Neural cell (in vitro differentiated cells): Measurements from ENCODE around the gene GATM.

Experiments used
- EP300 ChIP-seq: fragments of 450-650 bp; conservative IDR thresholded peaks from 2 replicates; pipeline ENCODE4 v1.6.1; 2014; ENCODE audit warnings: antibody characterized with exemption, mild to moderate bottlenecking, moderate library complexity; ENCODE audit not compliant: poor library complexity, severe bottlenecking
- EZH2 ChIP-seq: fragments of 200-600, 300-800 bp; shearing (Covaris generic), sonication (generic); IDR thresholded peaks from 2 replicates; pipeline ENCODE4 v1.6.1; 2014; ENCODE audit warnings: antibody characterized with exemption, low read length, borderline replicate concordance, mild to moderate bottlenecking; ENCODE audit not compliant: insufficient read depth, poor library complexity, severe bottlenecking
- POLR2AphosphoS5 ChIP-seq: IDR thresholded peaks from 2 replicates; pipeline ENCODE4 v1.6.1; 2012
- RAD21 ChIP-seq: fragments of 450-650 bp; conservative IDR thresholded peaks from 2 replicates; pipeline ENCODE4 v1.6.1; 2014; ENCODE audit warnings: antibody characterized with exemption, mild to moderate bottlenecking, moderate library complexity
- SMC3 ChIP-seq: fragments of 450-650 bp; conservative IDR thresholded peaks from 2 replicates; pipeline ENCODE4 v1.6.1; 2014; ENCODE audit warnings: antibody characterized with exemption, mild to moderate bottlenecking, moderate library complexity; ENCODE audit not compliant: poor library complexity
- TF ChIP-seq, protein P1 (sequence below): fragments of 450-650 bp; IDR thresholded peaks from 2 replicates; pipeline ENCODE4 v1.5.1; 2014; ENCODE audit warnings: antibody characterized with exemption, mild to moderate bottlenecking, moderate library complexity; ENCODE audit not compliant: poor library complexity, severe bottlenecking
- TF ChIP-seq, protein P2 (sequence below): IDR thresholded peaks from 2 replicates; pipeline ENCODE4 v1.6.1; 2012; ENCODE audit warnings: borderline replicate concordance

DNA sequence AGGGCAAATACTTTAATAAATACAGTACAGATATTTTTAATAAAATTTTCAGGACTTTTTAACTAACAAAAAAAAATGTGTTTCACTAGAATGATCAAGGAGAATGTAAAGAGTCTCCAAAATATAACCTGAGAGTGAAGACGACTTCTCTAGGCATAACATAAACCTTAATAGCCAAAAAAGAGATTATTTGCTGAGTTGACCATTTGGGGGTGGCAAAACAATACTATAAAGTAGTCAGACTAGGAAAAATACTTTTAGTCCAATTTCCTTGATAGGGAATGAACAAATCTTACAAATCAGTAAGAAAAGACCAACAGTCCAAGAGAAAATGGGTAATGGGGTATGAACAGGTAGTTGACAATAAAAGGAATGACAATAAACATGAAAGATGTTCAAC is 29.4 kb upstream of the GATM start:
- TF ChIP-seq, protein P1, sequence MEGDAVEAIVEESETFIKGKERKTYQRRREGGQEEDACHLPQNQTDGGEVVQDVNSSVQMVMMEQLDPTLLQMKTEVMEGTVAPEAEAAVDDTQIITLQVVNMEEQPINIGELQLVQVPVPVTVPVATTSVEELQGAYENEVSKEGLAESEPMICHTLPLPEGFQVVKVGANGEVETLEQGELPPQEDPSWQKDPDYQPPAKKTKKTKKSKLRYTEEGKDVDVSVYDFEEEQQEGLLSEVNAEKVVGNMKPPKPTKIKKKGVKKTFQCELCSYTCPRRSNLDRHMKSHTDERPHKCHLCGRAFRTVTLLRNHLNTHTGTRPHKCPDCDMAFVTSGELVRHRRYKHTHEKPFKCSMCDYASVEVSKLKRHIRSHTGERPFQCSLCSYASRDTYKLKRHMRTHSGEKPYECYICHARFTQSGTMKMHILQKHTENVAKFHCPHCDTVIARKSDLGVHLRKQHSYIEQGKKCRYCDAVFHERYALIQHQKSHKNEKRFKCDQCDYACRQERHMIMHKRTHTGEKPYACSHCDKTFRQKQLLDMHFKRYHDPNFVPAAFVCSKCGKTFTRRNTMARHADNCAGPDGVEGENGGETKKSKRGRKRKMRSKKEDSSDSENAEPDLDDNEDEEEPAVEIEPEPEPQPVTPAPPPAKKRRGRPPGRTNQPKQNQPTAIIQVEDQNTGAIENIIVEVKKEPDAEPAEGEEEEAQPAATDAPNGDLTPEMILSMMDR, result no peak
- no peak for TF ChIP-seq POLR2AphosphoS5
- TF ChIP-seq RAD21, result no peak
- no peak for TF ChIP-seq EZH2
- no peak for TF ChIP-seq EP300
- TF ChIP-seq SMC3, result no peak
- TF ChIP-seq, protein P2, sequence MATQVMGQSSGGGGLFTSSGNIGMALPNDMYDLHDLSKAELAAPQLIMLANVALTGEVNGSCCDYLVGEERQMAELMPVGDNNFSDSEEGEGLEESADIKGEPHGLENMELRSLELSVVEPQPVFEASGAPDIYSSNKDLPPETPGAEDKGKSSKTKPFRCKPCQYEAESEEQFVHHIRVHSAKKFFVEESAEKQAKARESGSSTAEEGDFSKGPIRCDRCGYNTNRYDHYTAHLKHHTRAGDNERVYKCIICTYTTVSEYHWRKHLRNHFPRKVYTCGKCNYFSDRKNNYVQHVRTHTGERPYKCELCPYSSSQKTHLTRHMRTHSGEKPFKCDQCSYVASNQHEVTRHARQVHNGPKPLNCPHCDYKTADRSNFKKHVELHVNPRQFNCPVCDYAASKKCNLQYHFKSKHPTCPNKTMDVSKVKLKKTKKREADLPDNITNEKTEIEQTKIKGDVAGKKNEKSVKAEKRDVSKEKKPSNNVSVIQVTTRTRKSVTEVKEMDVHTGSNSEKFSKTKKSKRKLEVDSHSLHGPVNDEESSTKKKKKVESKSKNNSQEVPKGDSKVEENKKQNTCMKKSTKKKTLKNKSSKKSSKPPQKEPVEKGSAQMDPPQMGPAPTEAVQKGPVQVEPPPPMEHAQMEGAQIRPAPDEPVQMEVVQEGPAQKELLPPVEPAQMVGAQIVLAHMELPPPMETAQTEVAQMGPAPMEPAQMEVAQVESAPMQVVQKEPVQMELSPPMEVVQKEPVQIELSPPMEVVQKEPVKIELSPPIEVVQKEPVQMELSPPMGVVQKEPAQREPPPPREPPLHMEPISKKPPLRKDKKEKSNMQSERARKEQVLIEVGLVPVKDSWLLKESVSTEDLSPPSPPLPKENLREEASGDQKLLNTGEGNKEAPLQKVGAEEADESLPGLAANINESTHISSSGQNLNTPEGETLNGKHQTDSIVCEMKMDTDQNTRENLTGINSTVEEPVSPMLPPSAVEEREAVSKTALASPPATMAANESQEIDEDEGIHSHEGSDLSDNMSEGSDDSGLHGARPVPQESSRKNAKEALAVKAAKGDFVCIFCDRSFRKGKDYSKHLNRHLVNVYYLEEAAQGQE, result no peak
